ACHN (cell line): ENCODE data around the gene GSN.

Experiments used
- DNase-seq: peaks from one replicate; pipeline ENCODE4 v3.0.0-alpha.2; 2015
- in situ Hi-C: cut with HindIII; loops from 2 replicates; pipeline ENCODE4 v1.10.0; 2017; ENCODE audit warnings: low sequenced_read_pairs, low pct_ligation_motif_present, low pct_unique_long_range_greater_than_20kb

The GSN gene

DNA sequence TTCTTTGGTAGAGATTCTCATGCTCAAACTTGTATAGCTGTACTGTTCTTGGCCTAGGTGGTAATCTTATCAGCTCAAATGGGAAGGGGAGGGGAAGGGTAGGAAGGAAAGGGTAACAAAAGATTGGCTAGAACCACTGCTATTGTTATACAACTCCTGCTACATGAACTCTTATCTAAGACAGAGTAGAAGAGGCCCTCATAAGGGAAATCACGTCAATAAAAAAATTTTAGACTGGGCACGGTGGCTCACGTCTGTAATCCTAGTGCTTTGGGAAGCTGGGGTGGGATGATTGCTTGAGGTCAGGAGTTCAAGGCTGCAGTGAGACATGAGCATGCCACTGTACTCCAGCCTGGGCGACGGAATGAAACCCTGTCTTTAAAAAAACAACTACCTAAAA lies 86.2 kb downstream of the GSN start:
- in situ Hi-C loops: no loop called here
- DNase-seq: no peak

DNA sequence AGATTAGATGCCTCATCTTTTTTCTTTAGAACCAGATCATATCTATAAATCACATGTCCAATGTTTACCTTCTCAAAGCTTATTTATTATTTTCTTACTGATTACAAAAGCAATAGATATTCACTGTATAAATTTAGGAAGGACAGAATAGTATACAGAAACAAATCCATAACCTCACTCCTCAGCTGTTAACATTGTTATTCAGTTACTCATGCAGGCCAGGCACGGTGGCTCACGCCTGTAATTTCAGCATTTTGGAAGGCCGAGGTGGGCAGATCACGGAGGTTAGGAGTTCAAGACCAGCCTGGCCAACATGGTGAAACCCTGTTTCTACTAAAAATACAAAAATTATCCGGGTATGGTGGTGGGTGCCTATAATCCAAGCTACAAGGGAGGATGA lies 86.8 kb downstream of the GSN start:
- in situ Hi-C loops: no loop called here

DNA sequence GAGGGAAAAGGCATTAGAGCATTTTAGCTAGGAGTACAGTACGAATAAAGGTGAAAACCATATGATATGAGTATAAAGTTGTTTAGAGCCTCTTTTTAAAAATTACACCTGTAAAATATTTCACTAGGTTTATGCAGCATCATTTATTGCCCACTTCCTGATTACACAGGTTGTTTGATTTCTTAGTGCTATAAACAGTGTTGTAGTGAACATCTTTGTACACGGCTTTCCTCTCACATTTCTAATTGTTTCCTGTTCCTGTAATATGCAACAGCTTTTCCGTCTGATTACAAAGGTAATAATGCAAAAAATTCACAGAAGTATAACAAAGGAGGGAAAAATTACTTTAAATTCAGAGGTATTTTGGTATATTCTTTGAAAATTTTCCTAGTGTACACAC lies 89.0 kb downstream of the GSN start:
- no peak for DNase-seq
- in situ Hi-C loops: no loop called here

More for the DNA sequence above, 86.8 kb downstream of the GSN start:
- DNase-seq: no peak

DNA sequence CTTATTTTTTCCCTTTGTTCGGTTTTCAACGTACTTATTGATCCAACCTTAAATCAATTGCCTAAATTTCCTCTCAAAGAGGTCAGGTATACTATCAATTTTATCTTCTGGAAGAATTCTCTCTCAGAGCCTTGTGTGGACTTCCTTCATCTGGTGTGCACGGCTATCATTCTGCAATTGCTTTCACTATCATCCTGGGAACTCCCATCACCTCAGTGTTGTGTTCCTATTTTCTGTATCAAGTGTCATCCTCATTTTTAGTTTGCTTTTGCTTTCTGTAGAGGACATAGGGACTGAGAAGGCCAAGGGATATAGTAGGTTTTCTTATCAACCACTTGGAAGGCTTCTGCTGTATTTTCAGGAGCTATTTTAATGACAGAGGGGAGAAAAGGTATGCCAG lies 90.8 kb downstream of the GSN start:
- no peak for DNase-seq
- in situ Hi-C loops: no loop called here

DNA sequence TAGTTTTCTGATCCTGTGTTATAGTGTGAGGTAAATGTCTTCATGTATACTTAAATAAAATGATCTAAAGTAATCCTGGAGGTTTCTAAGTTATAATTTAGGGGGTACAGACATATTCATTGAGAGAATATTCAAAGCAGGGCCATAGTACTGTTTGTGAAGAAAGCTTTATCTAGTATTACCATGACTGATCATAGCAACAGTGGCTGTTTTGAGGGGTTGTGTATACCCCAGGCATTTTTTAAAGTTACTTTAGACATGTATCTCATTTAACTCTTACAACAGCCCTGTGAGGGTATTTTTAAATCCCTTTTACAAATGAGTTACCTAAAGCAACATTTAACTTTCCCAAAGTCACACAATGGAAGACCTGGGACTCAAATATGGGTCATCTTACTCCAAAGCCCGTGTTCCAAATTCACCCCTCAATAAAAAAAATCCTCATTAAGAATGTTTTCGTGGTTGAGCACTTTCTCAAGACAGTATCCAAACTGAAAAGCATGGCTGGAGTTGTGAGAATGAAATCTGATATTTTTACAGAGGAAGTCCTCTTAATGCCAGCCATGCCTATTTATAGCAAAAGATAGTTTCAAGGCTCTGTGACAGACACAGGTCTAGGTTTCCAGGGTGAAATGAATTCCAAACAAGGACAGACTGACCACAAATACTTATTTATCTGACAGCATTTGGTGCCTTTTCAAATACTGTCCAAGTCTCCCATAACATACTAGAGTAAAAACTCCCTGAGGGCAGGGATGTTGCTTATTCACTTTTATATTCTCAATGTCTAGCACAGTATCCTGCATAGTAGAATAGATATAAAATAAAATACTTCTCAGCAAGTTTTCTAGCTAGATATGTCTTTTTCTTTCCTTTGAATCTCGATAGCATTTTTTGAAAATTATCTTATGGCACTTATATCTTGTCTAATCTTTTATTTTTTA lies 91.7 kb downstream of the GSN start:
- no peak for DNase-seq
- in situ Hi-C loops: no loop called here

DNA sequence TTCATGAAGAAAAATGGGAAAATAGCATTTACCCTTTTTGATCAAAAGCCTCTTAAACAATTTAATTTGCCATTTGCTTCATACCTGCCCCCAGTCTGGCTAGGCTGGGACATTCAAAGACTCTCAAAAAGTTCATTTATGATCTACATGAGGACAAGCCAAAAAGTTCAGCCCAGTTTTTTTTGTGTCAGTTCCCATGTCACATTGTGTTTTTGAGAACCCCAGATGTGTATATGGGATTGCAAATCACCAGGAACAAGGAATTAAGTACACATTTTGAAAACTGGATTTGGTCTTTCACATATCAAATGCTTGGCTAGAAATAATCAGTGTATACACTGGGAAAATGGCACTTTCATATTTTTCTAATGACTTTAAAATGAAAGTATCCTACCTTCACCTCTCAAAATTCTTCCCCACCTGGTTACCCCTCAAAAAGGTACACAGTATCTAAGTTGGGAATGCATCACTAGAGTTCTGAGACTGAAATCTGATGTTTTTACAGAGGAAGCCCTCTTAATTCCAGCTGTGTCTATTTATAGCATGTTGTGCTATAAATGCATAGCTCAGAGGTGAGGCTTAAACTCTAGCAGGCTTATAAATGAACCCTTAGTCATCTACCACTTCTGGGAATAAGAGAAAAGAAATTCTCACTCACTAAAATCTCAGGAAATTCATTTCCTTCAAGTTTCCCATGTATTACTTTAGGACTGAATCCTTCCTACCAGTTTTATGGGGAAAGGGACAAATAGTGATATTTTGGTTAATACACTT lies 92.8 kb downstream of the GSN start:
- DNase-seq: no peak
- in situ Hi-C loops: no loop called here

DNA sequence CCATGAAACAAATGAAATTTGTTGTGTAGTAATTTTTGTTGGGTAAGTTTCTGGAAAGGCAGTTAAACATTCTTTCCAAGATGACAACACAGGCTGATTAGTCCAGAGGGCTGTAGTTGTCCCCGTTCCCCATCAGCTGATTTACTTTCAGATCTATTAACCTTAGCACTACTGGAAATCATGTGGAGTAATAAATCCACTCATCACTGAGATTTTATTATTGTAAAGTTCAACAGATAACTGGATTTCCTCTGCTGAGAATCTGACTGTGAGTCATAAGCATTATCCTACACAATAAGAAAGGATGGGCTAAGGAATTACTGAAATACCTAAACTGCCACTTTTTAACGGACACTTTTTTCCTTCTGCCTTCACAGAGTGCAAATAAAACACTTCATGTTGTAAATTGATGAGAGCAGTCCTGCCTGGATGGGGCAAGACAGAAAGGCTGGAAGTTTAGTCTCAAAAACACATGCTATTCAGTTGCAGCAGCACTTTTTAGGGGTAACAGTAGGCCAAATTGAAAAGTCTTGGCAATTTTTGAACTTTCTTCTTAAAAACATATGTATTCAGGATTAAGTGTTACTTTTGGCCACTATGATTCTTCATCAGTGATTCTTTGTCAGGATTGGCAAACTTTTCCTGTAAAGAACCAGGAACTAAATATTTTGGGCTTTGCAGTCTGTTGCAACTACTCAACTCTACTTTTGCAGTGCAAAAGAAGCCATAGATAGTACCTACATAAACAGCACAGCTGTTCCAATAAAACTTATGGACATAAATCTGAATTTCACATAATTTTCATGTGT lies 95.1 kb downstream of the GSN start:
- in situ Hi-C loops: no loop called here
- DNase-seq: no peak

DNA sequence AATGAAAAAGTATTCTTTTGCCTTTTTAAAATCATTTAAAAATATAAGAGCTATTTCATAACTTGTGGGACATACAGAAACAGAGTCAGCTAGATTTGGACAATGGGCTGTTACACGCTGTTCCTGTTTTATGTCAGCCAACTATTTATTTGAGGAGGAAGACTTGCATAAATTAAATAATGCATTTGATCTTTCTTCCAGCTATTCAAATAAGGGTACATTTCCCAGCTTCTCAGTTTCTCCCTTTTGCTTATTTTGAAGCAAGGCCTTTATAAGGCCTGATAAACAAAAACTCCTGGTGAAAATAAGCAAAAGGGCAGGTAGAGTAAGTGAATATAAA lies 95.6 kb downstream of the GSN start:
- DNase-seq: no peak
- in situ Hi-C loops: no loop called here

DNA sequence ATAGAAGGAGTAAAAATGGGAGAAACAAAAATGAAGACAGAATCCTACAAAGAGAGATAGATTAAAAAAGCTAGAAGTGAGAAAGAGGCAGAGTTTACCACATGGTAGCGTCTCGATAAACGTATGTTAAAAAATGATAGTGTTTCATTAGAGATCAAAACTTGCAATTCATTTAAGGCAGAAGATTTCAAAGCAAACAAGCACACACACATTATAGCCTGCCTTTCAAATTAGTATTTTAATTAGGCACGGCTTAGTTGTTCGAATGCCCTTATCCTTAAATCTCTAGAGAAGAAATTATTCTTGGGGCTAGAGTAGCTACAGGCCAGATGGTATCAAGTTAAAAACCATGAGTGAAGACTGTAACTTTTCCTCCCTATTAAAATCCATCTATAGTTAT lies 96.1 kb downstream of the GSN start:
- in situ Hi-C loops: no loop called here
- DNase-seq: no peak

DNA sequence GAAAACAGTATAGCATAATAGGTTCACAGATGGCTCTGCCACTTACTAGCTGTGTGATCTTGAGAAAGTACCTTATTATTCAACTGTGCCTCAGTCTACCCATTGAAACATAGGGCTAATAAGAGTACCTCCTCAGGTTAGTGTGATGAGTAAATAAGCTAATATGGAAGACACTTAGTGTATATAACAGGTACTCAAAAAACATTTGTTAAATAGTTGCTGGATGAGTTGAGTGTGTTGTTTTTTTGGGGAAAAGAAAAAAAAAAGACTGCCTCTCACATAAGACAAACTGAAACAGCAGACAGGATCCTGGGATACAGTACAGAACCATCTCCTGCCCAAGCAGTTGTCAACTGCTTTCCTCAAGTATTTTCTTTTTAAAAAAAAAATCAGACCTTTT lies 96.9 kb downstream of the GSN start:
- in situ Hi-C loops: no loop called here
- no peak for DNase-seq

DNA sequence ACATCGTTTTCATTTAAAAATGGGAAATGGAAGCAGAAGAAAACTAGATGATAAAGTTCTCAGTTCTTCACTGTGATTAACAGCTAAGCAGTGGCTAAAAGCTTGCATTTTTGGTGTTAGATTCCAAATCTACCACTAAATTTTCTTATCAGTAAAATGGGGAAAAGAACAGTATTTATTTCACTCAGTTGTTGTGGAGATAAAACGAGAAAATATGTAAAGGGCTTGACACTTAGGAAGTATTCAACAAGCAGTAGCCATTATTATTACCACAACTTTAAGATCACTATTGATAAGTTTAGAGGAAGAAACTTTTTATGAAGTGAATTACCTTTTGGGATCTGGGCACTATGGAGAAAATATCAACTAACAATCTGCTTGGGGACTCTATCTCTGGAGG lies 97.6 kb downstream of the GSN start:
- no peak for DNase-seq
- in situ Hi-C loops: no loop called here

DNA sequence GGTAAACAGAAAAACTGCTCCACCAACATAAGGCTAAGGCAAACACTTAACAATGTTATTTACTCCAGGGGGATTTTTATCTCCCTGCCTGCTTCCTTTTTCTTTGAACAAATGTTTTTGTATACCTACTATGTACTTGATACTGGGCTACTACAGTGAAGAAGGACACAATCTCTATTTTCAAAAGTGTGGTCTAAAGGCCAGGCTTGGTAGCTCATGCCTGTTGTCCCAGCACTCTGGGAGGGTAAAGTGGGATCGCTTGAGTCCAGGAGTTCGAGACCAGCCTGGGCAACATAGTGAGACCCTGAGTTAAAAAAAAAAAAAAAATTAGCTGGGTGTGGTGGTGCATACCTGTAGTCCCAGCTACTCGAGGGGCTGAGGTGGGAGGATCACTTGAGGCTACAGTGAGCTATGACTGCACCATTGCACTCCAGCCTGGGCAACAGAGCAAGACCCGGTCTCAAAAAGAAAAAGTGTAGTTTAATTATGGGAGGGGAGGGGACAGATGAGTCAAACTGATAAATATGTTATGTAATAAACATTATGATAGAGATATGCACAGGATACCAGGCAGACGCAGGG lies 98.7 kb downstream of the GSN start:
- in situ Hi-C loops: no loop called here
- DNase-seq: no peak

DNA sequence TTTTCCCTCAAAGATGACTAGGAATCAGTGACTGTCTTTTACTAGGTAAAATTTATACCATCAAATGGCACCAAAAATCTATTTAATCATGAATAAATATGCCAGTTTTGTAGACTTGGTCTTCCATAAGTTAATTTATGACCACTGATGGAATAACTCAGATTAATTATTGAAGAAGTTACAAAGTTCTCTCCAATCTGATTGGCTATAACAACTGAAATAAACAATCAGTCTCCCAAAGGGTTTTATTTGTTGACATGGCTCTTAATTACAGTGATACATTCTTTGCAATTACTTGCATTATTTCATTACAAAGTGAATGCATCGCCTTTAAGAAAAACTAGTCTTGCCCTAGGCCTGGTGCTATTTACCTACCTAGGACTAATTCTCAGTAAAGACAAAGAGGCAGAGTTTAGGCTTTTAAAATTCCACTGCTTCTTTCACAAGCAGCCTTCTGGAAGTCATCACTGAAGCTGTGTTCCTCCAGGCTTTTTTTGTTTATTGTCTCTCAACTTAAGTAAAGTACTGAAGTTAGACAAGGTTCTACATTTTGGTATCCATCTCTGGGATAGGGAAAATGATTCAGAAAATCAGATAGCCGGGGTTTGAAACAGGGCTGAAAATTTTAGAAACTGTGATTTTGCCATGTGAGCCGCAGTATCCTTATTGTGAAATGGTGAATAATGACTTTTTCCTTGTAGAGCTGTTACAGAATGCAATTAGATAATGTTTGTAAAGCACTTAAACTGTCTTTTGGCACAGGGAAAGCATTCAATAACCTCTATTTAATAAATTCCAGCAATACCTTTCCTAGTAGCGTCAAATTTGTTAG lies 99.6 kb downstream of the GSN start:
- no peak for DNase-seq
- in situ Hi-C loops: no loop called here

DNA sequence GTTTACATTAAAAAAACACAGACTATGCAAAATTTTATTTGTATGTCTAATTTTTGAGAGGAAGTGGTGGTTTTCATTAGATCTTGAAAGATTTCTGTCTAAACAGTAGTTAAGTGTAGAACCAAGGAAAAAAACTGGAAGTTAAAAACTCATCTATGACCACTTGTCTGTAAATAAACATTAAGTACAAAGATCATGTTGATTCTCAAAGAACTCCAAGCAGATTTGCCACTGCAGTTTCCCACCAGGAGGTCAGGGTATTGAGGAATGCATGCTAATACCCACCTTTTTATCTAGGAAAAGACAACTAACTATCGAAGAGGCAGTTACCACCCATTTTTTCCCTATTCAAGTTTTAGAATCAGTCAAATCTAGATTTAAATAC lies 100.2 kb downstream of the GSN start:
- in situ Hi-C loops: no loop called here
- DNase-seq: no peak

DNA sequence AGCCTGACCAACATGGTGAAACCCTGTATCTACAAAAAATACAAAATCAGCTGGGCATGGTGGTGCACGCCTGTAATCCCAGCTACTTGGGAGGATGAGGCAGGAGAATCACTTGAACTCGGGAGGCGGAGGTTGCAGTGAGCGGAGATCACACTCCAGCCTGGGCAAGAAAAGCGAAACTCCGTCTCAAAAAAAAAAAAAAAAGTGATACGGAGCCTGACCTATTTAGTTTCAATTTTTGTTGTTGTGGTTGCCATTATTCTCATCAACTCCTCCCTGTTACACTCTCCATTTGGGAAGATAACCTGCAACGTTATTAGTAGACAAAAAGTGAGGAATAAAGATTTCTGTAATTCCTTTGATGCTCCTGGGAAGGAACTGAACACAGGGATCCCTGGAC lies 100.8 kb downstream of the GSN start:
- no peak for DNase-seq
- in situ Hi-C loops: no loop called here

DNA sequence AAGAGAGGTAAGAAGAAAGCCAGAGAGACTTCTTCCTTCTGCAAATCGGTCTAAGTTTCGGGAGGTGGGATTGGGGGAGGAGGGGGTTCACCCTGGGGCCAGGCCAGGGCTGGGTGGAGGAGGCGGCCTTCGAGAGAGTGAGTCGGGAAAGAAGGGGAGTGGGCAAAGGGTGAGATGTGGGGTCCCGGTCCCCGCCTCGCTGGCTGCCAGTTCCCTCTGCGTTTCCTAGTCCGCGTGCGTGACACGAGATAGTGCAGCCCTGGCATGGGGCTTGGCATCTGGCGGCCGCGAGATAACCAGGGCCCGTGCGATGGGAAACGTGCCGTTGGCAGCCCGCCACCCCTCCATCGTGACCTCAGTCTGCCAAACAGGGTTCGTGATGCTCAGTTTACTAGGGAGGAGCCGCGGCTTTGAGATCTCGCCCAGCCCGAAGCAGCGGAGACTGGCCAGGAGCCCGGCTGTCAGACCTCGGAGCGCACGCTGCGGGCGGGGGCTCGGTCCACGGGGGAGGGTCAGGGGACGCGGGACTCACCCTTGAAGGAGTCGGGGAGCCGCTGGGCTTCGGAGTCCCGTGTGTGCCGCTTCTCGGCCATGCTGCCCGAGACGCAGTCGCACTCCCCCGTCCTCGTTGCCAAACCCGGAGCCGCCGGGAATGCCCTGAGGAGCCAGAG lies 101.8 kb downstream of the GSN start, which contains the start of gene STOM:
STOM (minus strand) TSS at position 656 of the 671 bp plus-strand sequence; CDS start at position 593, 63 bp downstream.
- in situ Hi-C loops: no loop called here
- DNase-seq: peak; percentile 56

DNA sequence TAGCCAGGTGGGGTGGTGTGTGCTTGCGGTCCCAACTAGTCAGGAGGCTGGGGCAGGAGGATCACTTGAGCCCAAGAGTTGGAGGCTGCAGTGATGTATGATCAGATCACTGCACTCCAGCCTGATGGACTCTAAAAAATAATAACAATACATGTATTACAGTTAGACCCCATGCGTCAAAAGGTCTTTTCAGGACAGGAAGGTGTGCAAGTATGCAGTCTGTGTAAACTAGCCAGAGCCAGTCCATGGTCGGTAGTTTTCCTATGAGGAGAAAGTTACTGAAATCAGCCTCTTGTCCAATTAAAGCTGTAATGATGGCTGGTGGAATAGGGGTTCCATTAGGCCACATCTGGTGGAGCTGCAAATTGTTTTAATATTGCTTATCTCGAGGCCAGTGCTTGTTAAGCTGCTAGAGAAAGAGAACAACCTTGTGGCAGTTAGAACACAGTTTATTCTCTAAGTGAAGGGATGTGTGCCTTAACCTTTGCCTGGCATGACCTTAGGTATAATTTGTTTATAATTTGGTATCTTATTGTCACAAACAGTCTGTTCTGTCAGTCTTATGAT lies 103.6 kb downstream of the GSN start:
- in situ Hi-C loops: no loop called here
- DNase-seq: no peak
